ENCODE results near the gene RELN. TPM values are rescaled to one million over a fixed set of nuclear protein-coding genes. Genes with fewer than 3 reads are reported as not detected.

The RELN gene
- total RNA-seq, 4 donors from 2014 or later = 2.2 to 8.6 (median 3.5) TPM

DNA sequence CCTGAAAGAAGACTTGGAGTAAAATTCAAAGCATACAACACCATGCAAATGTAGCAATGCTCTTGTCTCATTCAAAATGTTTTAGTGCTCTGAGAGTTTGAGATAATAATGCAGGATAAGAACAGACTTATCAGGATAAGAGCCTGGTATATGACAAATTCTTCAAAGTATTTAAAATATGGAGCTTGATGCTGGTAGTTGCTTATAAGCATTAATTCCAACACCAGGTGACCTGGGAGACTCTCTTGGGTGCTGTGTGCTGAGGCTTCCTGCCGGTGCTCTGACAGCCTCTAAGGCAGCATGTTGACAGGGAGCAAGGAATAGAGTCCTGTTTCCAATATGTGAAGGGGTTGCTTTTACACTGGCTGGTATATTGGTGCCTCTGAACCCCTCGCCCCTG, 508.7 kb downstream of the RELN start:
- no peaks in the 10 kb centered on the region for H3K9me3 ChIP-seq
- WGBS, 2 donors (ENCODE audit: low coverage in 1 of 2) = 69 to 75% methylated on average over 2 of the region's 2 CpGs
- no peak for ATAC-seq

DNA sequence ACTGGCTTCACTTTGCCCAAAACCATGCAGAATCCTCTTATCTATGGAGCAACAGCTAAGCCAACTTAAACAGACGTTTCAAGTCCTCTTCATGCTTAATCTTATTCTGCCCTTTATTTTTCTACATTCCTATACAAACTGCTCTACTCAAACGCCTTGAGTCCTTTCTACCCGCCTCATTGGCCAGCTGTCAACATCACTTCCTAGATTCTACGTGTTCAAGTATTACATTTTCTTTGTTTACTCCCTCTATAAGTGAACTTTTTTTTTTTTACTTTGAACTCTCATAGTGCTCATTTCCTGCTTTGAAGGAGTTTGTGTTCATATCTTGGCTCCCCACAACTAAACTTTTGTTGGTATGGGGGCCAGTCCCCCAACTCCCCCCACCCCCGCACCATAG, 514.5 kb downstream of the RELN start:
- no peaks in the 10 kb centered on the region for H3K27me3 ChIP-seq
- no peaks in the 10 kb centered on the region for H3K4me1 ChIP-seq
- no peaks in the 10 kb centered on the region for H3K9me3 ChIP-seq
- no peaks in the 10 kb centered on the region for H3K36me3 ChIP-seq
- no peak overlapping the region for H3K27ac ChIP-seq
- H3K4me3 ChIP-seq = no peak overlapping the region
- TF ChIP-seq EP300 (IDR thresholded peaks at IDR 0.05) (no peak), POLR2A (IDR thresholded peaks at IDR 0.05) (no peak), POLR2AphosphoS5 (IDR thresholded peaks at IDR 0.05) (no peak)
- TF ChIP-seq, protein P1, sequence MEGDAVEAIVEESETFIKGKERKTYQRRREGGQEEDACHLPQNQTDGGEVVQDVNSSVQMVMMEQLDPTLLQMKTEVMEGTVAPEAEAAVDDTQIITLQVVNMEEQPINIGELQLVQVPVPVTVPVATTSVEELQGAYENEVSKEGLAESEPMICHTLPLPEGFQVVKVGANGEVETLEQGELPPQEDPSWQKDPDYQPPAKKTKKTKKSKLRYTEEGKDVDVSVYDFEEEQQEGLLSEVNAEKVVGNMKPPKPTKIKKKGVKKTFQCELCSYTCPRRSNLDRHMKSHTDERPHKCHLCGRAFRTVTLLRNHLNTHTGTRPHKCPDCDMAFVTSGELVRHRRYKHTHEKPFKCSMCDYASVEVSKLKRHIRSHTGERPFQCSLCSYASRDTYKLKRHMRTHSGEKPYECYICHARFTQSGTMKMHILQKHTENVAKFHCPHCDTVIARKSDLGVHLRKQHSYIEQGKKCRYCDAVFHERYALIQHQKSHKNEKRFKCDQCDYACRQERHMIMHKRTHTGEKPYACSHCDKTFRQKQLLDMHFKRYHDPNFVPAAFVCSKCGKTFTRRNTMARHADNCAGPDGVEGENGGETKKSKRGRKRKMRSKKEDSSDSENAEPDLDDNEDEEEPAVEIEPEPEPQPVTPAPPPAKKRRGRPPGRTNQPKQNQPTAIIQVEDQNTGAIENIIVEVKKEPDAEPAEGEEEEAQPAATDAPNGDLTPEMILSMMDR (IDR thresholded peaks at IDR 0.05) = no peak
- WGBS, 2 donors (ENCODE audit: low coverage in 1 of 2) = 23 to 27% methylated on average over 4 to 5 of the region's 5 CpGs
- ATAC-seq = no peak

More for the DNA sequence above, 508.7 kb downstream of the RELN start:
- no peak overlapping the region for H3K4me3 ChIP-seq
- no peaks in the 10 kb centered on the region for H3K4me1 ChIP-seq
- H3K36me3 ChIP-seq = no peaks in the 10 kb centered on the region
- H3K27me3 ChIP-seq = peaks cover 4% of the 10 kb centered on the region
- TF ChIP-seq, protein P1 (IDR thresholded peaks at IDR 0.05) = no peak
- TF ChIP-seq POLR2AphosphoS5 (IDR thresholded peaks at IDR 0.05) = no peak
- no peak for TF ChIP-seq POLR2A (IDR thresholded peaks at IDR 0.05)
- TF ChIP-seq EP300 (IDR thresholded peaks at IDR 0.05) = no peak
- no peak overlapping the region for H3K27ac ChIP-seq

- no peak for TF ChIP-seq POLR2A (IDR thresholded peaks at IDR 0.05)
- no peak for TF ChIP-seq EP300 (IDR thresholded peaks at IDR 0.05)
- TF ChIP-seq, protein P1 (IDR thresholded peaks at IDR 0.05) = no peak
- no peak for TF ChIP-seq POLR2AphosphoS5 (IDR thresholded peaks at IDR 0.05)
- Histone ChIP-seq H3K4me1 (no peaks in the 10 kb centered on the region), H3K27ac (no peak overlapping the region), H3K9me3 (no peaks in the 10 kb centered on the region), H3K27me3 (no peaks in the 10 kb centered on the region), H3K36me3 (no peaks in the 10 kb centered on the region), H3K4me3 (no peak overlapping the region)
- 65 to 75% methylated on average over 2 to 4 of the region's 4 CpGs for WGBS, 2 donors (ENCODE audit: low coverage in 1 of 2)
- ATAC-seq = no peak
Measured at GRCh38 chr7:103469095-103469948, 520.1 kb downstream of the RELN start.

GRCh38 chr7:103466814-103467213, 522.6 kb downstream of the RELN start:
- H3K4me3 ChIP-seq = no peak overlapping the region
- WGBS, 2 donors (ENCODE audit: low coverage in 1 of 2) = 54 to 83% methylated on average over 1 to 3 of the region's 3 CpGs
- no peak for ATAC-seq
- no peaks in the 10 kb centered on the region for H3K9me3 ChIP-seq
- no peaks in the 10 kb centered on the region for H3K4me1 ChIP-seq
- H3K36me3 ChIP-seq = no peaks in the 10 kb centered on the region
- H3K27me3 ChIP-seq = no peaks in the 10 kb centered on the region
- H3K27ac ChIP-seq = no peak overlapping the region
- TF ChIP-seq, protein P1 (IDR thresholded peaks at IDR 0.05) = no peak
- no peak for TF ChIP-seq EP300 (IDR thresholded peaks at IDR 0.05)
- no peak for TF ChIP-seq POLR2A (IDR thresholded peaks at IDR 0.05)
- no peak for TF ChIP-seq POLR2AphosphoS5 (IDR thresholded peaks at IDR 0.05)

- Histone ChIP-seq H3K27me3 (no peaks in the 10 kb centered on the region), H3K36me3 (no peaks in the 10 kb centered on the region), H3K4me1 (no peaks in the 10 kb centered on the region), H3K9me3 (peaks cover 0 to 5% (median 0%) of the 10 kb centered on the region in 3 donors), H3K4me3 (no peak overlapping the region), H3K27ac (no peak overlapping the region)
- 30% methylated on average over 2 of the region's 7 CpGs; no CpG with 5 or more reads in 1 of the 2 donors for WGBS, 2 donors (ENCODE audit: low coverage in 1 of 2)
- ATAC-seq = no peak
- TF ChIP-seq, protein P1 (IDR thresholded peaks at IDR 0.05) = no peak
- TF ChIP-seq EP300 (IDR thresholded peaks at IDR 0.05) (no peak), POLR2A (IDR thresholded peaks at IDR 0.05) (no peak), POLR2AphosphoS5 (IDR thresholded peaks at IDR 0.05) (no peak)
Measured at GRCh38 chr7:103462358-103462757, 527.1 kb downstream of the RELN start.

All from gastroesophageal sphincter (tissue), 4 donors.